HEK293 (cell line): ENCODE results near the gene JCAD.

Experiments
- CTCF ChIA-PET: fragments of 350-600 bp; formaldehyde crosslinking; extraction: SDS; loops from one replicate; lab custom pipeline; 2021; ENCODE audit warnings: antibody characterized with exemption; lab: Yijun Ruan, JAX
- POLR2A ChIA-PET: fragments of 300-600 bp; formaldehyde crosslinking; extraction: SDS; loops from one replicate; lab custom pipeline; 2020; ENCODE audit warnings: antibody characterized with exemption, inconsistent platforms; lab: Yijun Ruan, JAX
- H3K27ac ChIP-seq: fragments of 200-500 bp; sonication (Bioruptor generic); 2 replicates; pipeline ENCODE4 v1.5.1; 2014; ENCODE audit warnings: low read depth, low read length, control low read depth, inconsistent platforms; ENCODE audit errors: extremely low read depth
- H3K36me3 ChIP-seq, 2 experiments: fragments of 200-500 bp in 1 of 2; sonication (Bioruptor generic) in 1 of 2; 1 replicate in 1 of 2; 2 replicates in 1 of 2; pipeline ENCODE4 v1.5.1; 2014 to 2017; ENCODE audit warnings: inconsistent platforms in 2 of 2, low read length in 2 of 2; ENCODE audit not compliant: control insufficient read depth in 2 of 2, insufficient read depth in 1 of 2
- H3K4me1 ChIP-seq: fragments of 200-500 bp; sonication (Bioruptor generic); 2 replicates; pipeline ENCODE4 v1.5.1; 2014; ENCODE audit warnings: mild to moderate bottlenecking, low read length, inconsistent platforms; ENCODE audit not compliant: control insufficient read depth, insufficient read depth
- H3K4me3 ChIP-seq: 2 replicates; pipeline ENCODE4 v1.5.1; 2011; ENCODE audit warnings: low read depth, mild to moderate bottlenecking, control low read depth, low read length, moderate library complexity
- H3K9me3 ChIP-seq: fragments of 200-500 bp; sonication (Bioruptor generic); 2 replicates; pipeline ENCODE4 v1.5.1; 2014; ENCODE audit warnings: low read depth, low read length, inconsistent platforms; ENCODE audit not compliant: control insufficient read depth, insufficient read depth
- GLI4 ChIP-seq: fragments of 450-650 bp; formaldehyde crosslinking; IDR thresholded peaks from 2 replicates; pipeline ENCODE4 v1.5.1; 2016; ENCODE audit warnings: missing biosample characterization, missing genetic modification characterization
- IKZF3 ChIP-seq: fragments of 450-650 bp; IDR thresholded peaks from 2 replicates; pipeline ENCODE4 v1.5.0; 2018; ENCODE audit warnings: missing biosample characterization, mild to moderate bottlenecking, missing genetic modification characterization, moderate library complexity
- OVOL3 ChIP-seq: fragments of 450-650 bp; formaldehyde crosslinking; IDR thresholded peaks from 2 replicates; pipeline ENCODE4 v1.5.1; 2016; ENCODE audit warnings: missing biosample characterization, missing genetic modification characterization
- REPIN1 ChIP-seq: fragments of 450-650 bp; formaldehyde crosslinking; IDR thresholded peaks from 2 replicates; pipeline ENCODE4 v1.5.1; 2017; ENCODE audit warnings: missing biosample characterization, missing genetic modification characterization, low read depth
- SP2 ChIP-seq: fragments of 450-650 bp; formaldehyde crosslinking; IDR thresholded peaks from 2 replicates; pipeline ENCODE4 v1.5.1; 2016; ENCODE audit warnings: missing biosample characterization, missing genetic modification characterization
- SP3 ChIP-seq: fragments of 450-650 bp; formaldehyde crosslinking; IDR thresholded peaks from 2 replicates; pipeline ENCODE4 v1.5.1; 2016; ENCODE audit warnings: missing biosample characterization, missing genetic modification characterization
- ZBTB21 ChIP-seq: fragments of 450-650 bp; formaldehyde crosslinking; IDR thresholded peaks from 2 replicates; pipeline ENCODE4 v1.5.1; 2017; ENCODE audit warnings: missing biosample characterization, missing genetic modification characterization
- ZBTB7A ChIP-seq: fragments of 450-650 bp; formaldehyde crosslinking; IDR thresholded peaks from 2 replicates; pipeline ENCODE4 v1.5.1; 2016; ENCODE audit warnings: low read depth, missing biosample characterization, missing genetic modification characterization
- ZNF266 ChIP-seq: fragments of 450-650 bp; formaldehyde crosslinking; IDR thresholded peaks from 2 replicates; pipeline ENCODE4 v1.5.1; 2016; ENCODE audit warnings: missing biosample characterization, missing genetic modification characterization, low read depth
- ZNF324 ChIP-seq: fragments of 450-650 bp; formaldehyde crosslinking; IDR thresholded peaks from 2 replicates; pipeline ENCODE4 v1.5.1; 2016; ENCODE audit warnings: missing biosample characterization, missing genetic modification characterization
- ZNF404 ChIP-seq: fragments of 450-650 bp; formaldehyde crosslinking; IDR thresholded peaks from 2 replicates; pipeline ENCODE4 v1.5.1; 2017; ENCODE audit warnings: missing biosample characterization, missing genetic modification characterization
- ZNF48 ChIP-seq: fragments of 450-650 bp; formaldehyde crosslinking; IDR thresholded peaks from 2 replicates; pipeline ENCODE4 v1.5.1; 2016; ENCODE audit warnings: missing biosample characterization, missing genetic modification characterization
- ZNF501 ChIP-seq: fragments of 450-650 bp; formaldehyde crosslinking; IDR thresholded peaks from 2 replicates; pipeline ENCODE4 v1.5.1; 2016; ENCODE audit warnings: missing biosample characterization, missing genetic modification characterization
- ZNF544 ChIP-seq: fragments of 450-650 bp; formaldehyde crosslinking; IDR thresholded peaks from 2 replicates; pipeline ENCODE4 v1.5.0; 2017; ENCODE audit warnings: missing biosample characterization, missing genetic modification characterization
- ZNF548 ChIP-seq: fragments of 450-650 bp; formaldehyde crosslinking; IDR thresholded peaks from 2 replicates; pipeline ENCODE4 v1.5.1; 2016; ENCODE audit warnings: missing biosample characterization, missing genetic modification characterization
- ZNF621 ChIP-seq: fragments of 450-650 bp; formaldehyde crosslinking; IDR thresholded peaks from 2 replicates; pipeline ENCODE4 v1.5.1; 2017; ENCODE audit warnings: missing biosample characterization, missing genetic modification characterization
- ZNF664 ChIP-seq: fragments of 450-650 bp; formaldehyde crosslinking; IDR thresholded peaks from 2 replicates; pipeline ENCODE4 v1.5.1; 2016; ENCODE audit warnings: missing biosample characterization, missing genetic modification characterization
- ZNF707 ChIP-seq: fragments of 450-650 bp; formaldehyde crosslinking; IDR thresholded peaks from 2 replicates; pipeline ENCODE4 v1.5.1; 2016; ENCODE audit warnings: missing biosample characterization, missing genetic modification characterization
- ZNF747 ChIP-seq: fragments of 450-650 bp; formaldehyde crosslinking; IDR thresholded peaks from 2 replicates; pipeline ENCODE4 v1.5.1; 2016; ENCODE audit warnings: missing biosample characterization, missing genetic modification characterization
- ZSCAN16 ChIP-seq: fragments of 450-650 bp; formaldehyde crosslinking; IDR thresholded peaks from 2 replicates; pipeline ENCODE4 v1.5.1; 2016; ENCODE audit warnings: missing biosample characterization, missing genetic modification characterization
- ZXDB ChIP-seq: fragments of 450-650 bp; formaldehyde crosslinking; IDR thresholded peaks from 2 replicates; pipeline ENCODE4 v1.5.1; 2016; ENCODE audit warnings: missing biosample characterization, missing genetic modification characterization
- TF ChIP-seq, protein P1 (sequence below): fragments of 450-650 bp; IDR thresholded peaks from 2 replicates; pipeline ENCODE4 v1.5.1; 2018; ENCODE audit warnings: missing biosample characterization, mild to moderate bottlenecking, missing genetic modification characterization
- TF ChIP-seq, protein P2 (sequence below): fragments of 450-650 bp; formaldehyde crosslinking; IDR thresholded peaks from 2 replicates; pipeline ENCODE4 v1.5.1; 2016; ENCODE audit warnings: missing biosample characterization, missing genetic modification characterization
- TF ChIP-seq, protein P3 (sequence below): fragments of 450-650 bp; formaldehyde crosslinking; IDR thresholded peaks from 2 replicates; pipeline ENCODE4 v1.5.1; 2016; ENCODE audit warnings: missing biosample characterization, missing genetic modification characterization
- TF ChIP-seq, protein P4 (sequence below): fragments of 450-650 bp; formaldehyde crosslinking; IDR thresholded peaks from 2 replicates; pipeline ENCODE4 v1.5.1; 2016; ENCODE audit warnings: missing biosample characterization, missing genetic modification characterization
- TF ChIP-seq, protein P5 (sequence below): fragments of 450-650 bp; IDR thresholded peaks from 2 replicates; pipeline ENCODE4 v1.5.1; 2018; ENCODE audit warnings: missing biosample characterization, missing genetic modification characterization
- TF ChIP-seq, protein P6 (sequence below): fragments of 450-650 bp; formaldehyde crosslinking; IDR thresholded peaks from 2 replicates; pipeline ENCODE4 v1.5.1; 2017; ENCODE audit warnings: missing biosample characterization, missing genetic modification characterization

Gene JCAD

DNA sequence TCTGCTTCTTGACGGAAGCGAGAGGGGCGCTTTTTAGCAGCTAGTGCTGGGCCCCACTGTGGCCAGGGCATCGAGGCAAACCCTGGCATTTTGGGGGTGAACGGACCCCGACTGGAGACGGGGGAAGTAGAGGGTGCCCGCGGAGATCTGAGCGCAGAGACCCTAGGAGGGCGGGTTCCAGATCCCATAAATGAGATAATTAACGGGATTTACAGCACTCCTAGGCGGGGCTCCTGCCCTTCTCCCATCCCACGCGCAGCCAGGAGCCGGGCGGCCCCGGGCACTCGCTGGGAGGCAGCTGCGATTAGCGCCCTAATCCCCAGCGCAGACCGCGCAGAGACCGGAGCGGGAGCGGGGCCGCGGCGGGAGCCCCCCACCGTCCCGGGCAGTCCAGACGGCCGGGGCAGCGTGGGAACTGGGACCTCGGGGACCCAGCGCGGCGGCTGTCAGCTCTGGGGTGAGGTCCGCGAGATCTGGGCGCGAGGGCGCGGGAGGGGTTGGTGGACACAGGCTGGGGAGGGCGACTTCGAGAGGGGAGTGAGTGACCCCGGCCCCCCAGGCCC is 735 bp downstream of the JCAD start (continued):
- TF ChIP-seq ZNF621: no peak
- TF ChIP-seq ZNF404 (tag by site-specific recombination): no peak
- no peak for TF ChIP-seq ZNF266 (tag by site-specific recombination)
- TF ChIP-seq ZNF544: no peak
- TF ChIP-seq ZNF747 (tag by site-specific recombination): no peak
- no peak for TF ChIP-seq GLI4
- TF ChIP-seq, protein P1, sequence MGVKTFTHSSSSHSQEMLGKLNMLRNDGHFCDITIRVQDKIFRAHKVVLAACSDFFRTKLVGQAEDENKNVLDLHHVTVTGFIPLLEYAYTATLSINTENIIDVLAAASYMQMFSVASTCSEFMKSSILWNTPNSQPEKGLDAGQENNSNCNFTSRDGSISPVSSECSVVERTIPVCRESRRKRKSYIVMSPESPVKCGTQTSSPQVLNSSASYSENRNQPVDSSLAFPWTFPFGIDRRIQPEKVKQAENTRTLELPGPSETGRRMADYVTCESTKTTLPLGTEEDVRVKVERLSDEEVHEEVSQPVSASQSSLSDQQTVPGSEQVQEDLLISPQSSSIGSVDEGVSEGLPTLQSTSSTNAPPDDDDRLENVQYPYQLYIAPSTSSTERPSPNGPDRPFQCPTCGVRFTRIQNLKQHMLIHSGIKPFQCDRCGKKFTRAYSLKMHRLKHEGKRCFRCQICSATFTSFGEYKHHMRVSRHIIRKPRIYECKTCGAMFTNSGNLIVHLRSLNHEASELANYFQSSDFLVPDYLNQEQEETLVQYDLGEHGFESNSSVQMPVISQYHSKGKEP: no peak
- no peak for TF ChIP-seq ZNF664 (tag by site-specific recombination)

DNA sequence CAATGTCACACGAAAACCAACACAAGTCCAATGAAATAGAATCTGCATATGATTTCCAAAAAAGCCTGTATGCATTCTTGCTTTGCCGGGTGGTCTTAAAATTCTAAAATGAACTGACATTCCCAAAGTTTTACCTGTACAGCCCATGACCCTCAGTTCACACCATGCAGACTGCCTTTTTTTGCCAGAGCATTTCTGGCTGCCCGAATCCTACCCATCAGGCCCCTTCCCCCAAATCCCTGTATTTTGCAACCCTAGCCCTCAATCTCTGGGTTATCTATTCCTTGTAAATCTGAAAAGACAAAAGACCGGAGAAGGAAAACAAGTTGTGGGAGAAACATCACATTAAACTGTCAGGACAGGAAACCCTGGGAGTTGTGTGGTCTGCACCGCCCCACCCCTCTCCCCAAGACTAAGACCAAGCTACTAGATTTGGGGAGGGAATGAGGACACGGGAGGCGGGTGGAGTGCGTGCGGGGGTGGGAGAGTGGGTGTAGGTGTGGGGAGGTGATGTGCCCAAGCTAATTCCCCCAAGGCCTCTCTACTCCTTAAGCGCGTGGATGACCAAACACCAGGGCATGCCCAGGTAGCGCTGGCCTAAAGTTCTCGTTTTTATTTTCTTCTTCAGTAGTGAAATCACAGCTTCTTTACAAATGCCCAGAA is 1.4 kb downstream of the JCAD start:
- CTCF ChIA-PET: interaction anchor here (0.6 to 0.7 kb wide), 2 partner anchors 14 to 468 kb away, joined by 3 read pairs; no protein-coding TSS in a partner anchor
- Histone ChIP-seq H3K4me3 (no peak overlapping the region), H3K9me3 (no peaks in the 10 kb centered on the region), H3K4me1 (peaks cover 26% of the 10 kb centered on the region), H3K27ac (peak overlapping the region; percentile 84), H3K36me3 (no peaks in the 10 kb centered on the region)
- POLR2A ChIA-PET: interaction anchor here (0.6 kb wide), 1 partner anchor 286 kb away, joined by 5 read pairs; no protein-coding TSS in a partner anchor
- TF ChIP-seq IKZF3 (tag by site-specific recombination): no peak
- TF ChIP-seq ZNF501: no peak
- TF ChIP-seq, protein P2, sequence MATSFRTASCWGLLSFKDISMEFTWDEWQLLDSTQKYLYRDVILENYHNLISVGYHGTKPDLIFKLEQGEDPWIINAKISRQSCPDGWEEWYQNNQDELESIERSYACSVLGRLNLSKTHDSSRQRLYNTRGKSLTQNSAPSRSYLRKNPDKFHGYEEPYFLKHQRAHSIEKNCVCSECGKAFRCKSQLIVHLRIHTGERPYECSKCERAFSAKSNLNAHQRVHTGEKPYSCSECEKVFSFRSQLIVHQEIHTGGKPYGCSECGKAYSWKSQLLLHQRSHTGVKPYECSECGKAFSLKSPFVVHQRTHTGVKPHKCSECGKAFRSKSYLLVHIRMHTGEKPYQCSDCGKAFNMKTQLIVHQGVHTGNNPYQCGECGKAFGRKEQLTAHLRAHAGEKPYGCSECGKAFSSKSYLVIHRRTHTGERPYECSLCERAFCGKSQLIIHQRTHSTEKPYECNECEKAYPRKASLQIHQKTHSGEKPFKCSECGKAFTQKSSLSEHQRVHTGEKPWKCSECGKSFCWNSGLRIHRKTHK: no peak
- no peak for TF ChIP-seq REPIN1 (tag by site-specific recombination)
- TF ChIP-seq, protein P3, sequence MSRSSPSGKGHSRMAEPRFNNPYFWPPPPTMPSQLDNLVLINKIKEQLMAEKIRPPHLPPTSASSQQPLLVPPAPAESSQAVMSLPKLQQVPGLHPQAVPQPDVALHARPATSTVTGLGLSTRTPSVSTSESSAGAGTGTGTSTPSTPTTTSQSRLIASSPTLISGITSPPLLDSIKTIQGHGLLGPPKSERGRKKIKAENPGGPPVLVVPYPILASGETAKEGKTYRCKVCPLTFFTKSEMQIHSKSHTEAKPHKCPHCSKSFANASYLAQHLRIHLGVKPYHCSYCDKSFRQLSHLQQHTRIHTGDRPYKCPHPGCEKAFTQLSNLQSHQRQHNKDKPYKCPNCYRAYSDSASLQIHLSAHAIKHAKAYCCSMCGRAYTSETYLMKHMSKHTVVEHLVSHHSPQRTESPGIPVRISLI (tag by site-specific recombination): no peak
- TF ChIP-seq ZNF548 (tag by site-specific recombination): no peak
- no peak for TF ChIP-seq ZNF747 (tag by site-specific recombination)
- TF ChIP-seq ZNF48 (tag by site-specific recombination): no peak
- peak; percentile 56 for TF ChIP-seq SP2
- TF ChIP-seq SP3 (tag by site-specific recombination): 0 out of 2 replicates have a peak, but pooled peaks have one; percentile 14
- no peak for TF ChIP-seq ZNF324 (tag by site-specific recombination)
- no peak for TF ChIP-seq ZSCAN16 (tag by site-specific recombination)
- TF ChIP-seq, protein P4, sequence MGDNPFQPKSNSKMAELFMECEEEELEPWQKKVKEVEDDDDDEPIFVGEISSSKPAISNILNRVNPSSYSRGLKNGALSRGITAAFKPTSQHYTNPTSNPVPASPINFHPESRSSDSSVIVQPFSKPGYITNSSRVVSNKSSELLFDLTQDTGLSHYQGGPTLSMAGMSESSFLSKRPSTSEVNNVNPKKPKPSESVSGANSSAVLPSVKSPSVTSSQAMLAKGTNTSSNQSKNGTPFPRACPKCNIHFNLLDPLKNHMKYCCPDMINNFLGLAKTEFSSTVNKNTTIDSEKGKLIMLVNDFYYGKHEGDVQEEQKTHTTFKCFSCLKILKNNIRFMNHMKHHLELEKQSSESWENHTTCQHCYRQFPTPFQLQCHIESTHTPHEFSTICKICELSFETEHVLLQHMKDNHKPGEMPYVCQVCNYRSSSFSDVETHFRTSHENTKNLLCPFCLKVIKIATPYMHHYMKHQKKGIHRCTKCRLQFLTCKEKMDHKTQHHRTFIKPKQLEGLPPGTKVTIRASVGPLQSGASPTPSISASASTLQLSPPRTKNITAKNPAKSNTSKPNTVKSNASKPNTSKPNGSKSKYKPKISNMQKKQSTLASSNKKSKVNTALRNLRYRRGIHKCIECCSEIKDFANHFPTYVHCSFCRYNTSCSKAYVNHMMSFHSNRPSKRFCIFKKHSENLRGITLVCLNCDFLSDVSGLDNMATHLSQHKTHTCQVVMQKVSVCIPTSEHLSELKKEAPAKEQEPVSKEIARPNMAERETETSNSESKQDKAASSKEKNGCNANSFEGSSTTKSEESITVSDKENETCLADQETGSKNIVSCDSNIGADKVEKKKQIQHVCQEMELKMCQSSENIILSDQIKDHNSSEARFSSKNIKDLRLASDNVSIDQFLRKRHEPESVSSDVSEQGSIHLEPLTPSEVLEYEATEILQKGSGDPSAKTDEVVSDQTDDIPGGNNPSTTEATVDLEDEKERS (tag by site-specific recombination): no peak
- TF ChIP-seq ZNF707 (tag by site-specific recombination): no peak
- TF ChIP-seq, protein P5, sequence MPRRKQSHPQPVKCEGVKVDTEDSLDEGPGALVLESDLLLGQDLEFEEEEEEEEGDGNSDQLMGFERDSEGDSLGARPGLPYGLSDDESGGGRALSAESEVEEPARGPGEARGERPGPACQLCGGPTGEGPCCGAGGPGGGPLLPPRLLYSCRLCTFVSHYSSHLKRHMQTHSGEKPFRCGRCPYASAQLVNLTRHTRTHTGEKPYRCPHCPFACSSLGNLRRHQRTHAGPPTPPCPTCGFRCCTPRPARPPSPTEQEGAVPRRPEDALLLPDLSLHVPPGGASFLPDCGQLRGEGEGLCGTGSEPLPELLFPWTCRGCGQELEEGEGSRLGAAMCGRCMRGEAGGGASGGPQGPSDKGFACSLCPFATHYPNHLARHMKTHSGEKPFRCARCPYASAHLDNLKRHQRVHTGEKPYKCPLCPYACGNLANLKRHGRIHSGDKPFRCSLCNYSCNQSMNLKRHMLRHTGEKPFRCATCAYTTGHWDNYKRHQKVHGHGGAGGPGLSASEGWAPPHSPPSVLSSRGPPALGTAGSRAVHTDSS (tag by site-specific recombination): no peak
- TF ChIP-seq OVOL3 (tag by site-specific recombination): no peak
- TF ChIP-seq ZBTB21: no peak
- TF ChIP-seq ZXDB (tag by site-specific recombination): no peak
- TF ChIP-seq, protein P6, sequence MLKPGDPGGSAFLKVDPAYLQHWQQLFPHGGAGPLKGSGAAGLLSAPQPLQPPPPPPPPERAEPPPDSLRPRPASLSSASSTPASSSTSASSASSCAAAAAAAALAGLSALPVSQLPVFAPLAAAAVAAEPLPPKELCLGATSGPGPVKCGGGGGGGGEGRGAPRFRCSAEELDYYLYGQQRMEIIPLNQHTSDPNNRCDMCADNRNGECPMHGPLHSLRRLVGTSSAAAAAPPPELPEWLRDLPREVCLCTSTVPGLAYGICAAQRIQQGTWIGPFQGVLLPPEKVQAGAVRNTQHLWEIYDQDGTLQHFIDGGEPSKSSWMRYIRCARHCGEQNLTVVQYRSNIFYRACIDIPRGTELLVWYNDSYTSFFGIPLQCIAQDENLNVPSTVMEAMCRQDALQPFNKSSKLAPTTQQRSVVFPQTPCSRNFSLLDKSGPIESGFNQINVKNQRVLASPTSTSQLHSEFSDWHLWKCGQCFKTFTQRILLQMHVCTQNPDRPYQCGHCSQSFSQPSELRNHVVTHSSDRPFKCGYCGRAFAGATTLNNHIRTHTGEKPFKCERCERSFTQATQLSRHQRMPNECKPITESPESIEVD (tag by site-specific recombination): peak; percentile 38; the same call in 1 of the 2 replicates
- TF ChIP-seq ZBTB7A (tag by site-specific recombination): no peak
